Measurements from ENCODE around the gene TFDP1.

GRCh38 chr13:113607889-113608635 lies 23.5 kb downstream of the TFDP1 start:
- TF ChIP-seq CTCF (IDR thresholded peaks at IDR 0.05; ENCODE audit: insufficient read depth, low read depth, low read length) (no peak), EZH2 (IDR thresholded peaks at IDR 0.05; ENCODE audit: insufficient read depth, low read length) (no peak)

Data from astrocyte (in vitro differentiated cells and primary cell).